CD4-positive, alpha-beta T cell treated with Interleukin-1 beta for 1 hour (primary cell): ENCODE results near the gene EXOC3L2.
"Not testable (repeated sequence)": the region's sequence is repeated elsewhere in the genome, so short reads cannot be mapped to it uniquely, and the experiment has no call there.

Source experiments
- DNase-seq, 2 donors: peaks; one replicate each; pipeline ENCODE4 v3.0.0-alpha.2; 2020 to 2022

Gene EXOC3L2

DNA sequence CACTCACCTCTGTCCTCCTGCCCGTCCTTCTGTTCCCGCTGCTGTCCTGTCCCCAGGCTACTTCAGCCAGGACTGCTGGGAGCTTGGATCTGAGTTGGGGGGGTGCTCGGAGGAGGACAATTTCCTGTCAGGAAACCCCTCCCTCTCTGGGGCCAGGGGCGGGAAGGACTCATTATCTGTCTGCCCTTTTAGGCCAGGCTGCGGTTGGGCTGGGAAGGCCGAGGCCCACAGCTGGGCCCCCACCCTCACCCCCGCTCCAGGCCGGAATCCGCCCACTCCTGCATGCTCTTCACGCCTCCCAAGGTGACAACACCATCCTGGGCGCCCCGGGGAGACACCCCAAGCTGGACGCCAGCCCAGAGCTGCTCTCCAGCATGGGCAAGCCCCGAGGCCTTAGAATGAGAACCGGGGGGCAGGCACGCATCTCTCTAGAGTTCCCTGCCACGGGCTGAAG lies at the start of gene EXOC3L2:
Gene EXOC3L2 (minus strand): TSS at position 74 of the 454 bp plus-strand sequence. CDS start 6,362 bp downstream, outside the sequence.
- no peak for DNase-seq

DNA sequence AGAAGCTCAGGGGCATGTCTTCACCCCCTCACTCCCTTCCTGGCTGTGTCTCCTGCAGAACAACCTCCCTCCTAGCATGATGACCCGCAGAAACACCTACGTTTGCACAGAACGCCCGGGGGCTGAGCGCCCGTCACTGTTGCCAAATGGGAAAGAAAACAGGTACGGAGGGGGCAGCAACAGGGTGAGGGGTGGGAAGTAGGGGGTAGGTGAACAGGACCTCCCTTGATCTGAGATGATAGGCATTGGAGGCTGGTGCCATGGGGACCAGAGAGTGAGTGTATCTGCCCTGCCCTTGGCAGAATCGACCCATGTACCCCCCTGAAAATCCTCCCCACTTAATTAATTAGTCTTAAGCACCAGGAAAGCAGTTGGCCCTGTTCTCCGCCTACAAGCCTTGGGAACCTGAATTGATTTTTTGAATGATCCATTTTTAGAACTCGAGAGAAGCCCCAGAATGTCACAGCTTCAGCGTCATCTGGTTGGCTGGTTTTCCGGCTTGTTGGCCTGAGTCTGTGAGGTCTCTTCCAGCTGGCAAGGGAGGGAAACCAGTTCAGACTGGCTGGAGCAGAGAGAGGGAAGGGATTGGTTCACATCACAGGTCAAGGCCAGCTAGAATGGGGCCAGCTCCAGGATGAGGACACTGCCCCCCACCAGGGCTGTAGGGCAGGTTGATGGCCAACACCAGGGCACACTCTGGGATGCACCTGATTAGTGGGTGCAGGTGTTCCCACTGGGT lies 49.3 kb upstream of the EXOC3L2 start:
- no peak for DNase-seq

DNA sequence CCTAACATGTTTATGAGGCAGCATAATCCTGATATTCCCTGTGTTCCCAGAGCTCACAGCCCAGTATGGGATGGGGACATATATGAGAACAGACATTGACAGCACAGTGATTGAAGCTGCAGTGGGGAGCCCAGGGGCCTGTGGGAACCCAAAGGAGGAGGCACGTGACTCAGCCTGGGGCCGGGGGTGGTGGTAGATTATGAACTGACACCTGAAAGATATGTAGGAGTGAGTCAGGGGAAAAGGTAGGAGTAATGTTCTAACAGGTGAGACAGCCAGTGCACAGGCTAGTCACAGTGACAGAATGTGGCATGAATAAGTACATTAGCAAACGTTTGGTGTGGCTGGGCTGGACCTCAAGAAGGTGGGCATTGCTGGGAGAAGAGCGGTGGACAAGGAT lies 48.5 kb upstream of the EXOC3L2 start:
- no peak for DNase-seq

DNA sequence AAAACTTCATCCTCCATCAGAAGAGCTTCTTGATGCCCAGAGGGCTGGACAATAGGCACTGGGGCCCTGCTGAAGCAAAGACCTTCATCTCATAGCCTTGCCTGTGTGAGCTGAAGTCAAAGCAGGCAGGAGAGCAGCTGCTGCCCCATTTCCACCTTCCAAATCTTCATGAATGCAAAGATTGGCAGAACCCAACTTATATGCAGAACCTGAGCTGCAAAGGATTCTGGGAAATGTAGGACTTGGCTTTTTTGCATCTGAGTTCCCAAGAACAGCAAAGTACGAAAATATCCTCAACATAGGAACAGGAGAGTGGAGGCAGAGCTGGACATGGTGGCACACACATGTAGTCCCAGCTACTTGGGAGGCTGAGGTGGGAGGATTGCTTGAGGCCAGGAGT lies 46.6 kb upstream of the EXOC3L2 start:
- DNase-seq, result no peak

DNA sequence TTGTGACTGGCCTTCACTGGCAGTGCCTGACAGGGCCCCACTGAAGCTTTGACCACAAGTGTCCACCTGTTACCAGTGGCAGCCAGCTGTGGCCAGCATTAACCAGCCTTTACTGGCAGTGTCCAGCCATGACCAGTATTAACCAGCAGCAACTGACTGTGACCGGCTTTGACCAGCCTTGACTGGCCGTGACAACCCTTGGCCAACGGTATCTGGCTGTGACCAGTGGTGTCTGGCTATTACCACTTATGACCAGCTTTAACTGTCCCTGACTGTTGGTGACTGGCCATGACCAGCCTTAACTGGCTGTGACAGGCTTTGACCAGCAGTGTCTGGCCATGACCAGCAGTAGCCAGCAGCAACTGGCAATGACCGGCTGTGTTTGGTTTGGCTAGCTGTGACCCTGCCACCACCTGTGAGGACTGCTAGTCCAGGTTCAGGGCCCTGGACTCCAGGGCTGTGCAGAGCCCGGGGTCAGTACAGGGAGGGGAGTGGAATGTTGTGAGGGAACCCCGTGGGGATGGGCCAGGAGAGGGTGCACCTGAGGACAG lies 45.2 kb upstream of the EXOC3L2 start:
- no peak for DNase-seq

DNA sequence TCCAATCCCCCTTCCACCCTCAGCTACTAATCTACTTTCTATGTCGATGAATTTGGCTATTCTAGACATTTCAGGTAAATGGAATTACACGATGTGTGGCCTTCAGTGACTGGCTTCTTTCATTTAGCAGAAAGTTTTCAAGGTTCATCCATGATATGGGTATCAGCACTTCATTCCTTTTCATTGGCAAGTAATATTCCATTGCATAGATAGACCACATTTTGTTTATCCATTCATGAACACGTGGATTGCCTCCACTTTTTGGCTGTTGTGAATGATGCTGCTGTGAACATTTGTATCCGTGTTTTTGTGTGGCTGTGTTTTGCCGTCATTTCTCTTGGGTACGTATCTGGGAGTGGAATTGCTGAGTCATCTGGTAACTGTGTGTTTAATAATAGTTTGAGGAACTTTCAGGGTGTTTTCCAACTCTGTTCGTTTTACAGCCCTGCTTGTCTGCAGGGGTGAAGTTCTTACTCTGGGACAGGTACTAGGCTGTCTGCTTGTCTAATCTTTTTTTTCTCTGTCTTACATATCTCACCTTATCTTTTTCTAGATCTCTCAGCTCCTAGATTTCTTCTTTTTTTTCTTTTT lies 38.3 kb upstream of the EXOC3L2 start:
- peak in 1 of 2 donors; percentile 9 for DNase-seq

DNA sequence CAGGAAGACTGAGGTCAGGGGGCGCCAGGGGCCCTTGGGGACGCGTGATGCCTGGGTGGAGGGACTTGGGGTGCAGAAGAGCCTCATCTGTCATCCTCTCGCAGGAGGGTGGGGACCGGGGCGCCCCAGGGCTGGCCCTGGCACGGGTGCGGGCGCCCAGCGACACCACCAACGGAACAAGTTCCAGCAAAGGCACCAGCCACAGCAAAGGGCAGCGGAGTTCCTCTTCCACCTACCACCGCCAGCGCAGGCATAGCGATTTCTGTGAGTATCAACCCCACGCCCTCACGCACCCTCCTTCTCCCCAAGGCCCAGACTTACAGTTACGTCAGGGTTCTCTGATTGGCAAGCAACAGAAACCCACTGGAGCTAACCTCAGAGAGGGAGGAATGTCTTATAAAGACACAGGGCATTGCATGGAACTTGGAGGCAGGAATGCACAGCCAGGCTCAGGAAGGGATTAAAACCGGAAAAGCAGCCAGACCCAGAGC lies 35.3 kb upstream of the EXOC3L2 start:
- DNase-seq, result no peak

DNA sequence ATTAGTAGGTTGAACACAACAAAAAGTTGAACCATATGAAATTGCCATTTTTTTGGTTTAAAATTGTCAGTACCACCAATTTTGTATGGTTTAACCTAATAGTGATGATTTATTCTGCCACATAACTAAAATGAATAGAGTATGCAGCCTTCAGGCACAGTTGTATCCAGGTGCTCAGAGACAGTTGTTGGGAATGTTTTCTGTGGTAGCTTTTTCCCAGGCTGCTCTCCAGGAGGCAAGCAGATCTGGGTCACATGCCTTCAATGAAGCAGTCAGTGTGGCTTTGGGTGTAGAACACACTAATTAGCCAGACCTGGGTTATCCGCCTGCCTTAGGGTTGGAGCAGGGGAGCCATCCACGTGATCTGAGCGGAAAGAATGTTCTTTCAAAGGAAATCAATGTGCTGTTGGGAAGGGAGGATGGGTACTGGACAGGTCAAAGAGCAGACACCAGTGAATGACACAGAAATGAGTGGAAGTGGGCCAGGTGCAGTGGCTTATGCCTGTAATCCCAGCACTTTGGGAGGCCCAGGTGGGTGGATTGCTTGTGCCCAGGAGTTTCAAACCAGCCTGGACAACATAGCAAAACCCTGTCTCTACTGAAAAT lies 34.5 kb upstream of the EXOC3L2 start:
- no peak for DNase-seq

DNA sequence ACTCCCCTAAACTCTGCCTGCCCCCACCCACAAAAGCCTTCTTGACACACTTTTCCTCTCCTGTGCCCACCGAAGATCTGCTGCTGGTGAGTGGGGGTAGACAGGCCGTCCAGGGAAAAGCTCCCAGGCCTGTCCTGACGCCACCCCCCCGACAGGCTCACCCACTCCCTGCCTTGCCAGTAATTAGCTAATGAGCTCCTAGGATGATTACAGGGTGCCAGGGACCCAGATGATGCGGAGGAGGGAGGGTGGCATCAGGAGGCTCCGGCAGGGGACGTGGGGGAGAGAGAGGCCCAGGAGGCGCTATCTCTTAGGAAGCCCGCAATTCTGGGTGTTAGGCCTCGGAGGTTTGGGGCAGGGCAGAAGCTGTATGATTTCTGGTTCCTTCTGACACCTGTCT lies 32.9 kb upstream of the EXOC3L2 start:
- no peak for DNase-seq

DNA sequence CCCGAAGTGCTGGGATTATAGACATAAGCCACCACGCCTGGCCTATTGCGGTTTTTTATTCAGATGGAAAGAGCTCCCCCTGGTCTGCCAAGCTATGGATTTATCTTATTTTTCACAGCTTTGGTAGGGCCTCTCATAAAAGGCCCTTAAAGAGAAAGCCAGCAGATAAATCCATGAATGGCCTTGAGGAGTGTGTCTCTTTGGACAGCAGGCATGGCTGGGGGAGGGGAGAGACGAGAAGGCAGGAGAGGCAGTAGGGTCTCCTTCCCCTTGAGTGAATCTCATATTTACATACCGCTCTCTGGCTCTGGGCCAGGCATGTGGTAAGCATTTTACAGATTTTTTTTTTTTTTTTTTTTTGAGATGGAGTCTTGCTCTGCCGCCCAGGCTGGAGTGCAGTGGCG lies 31.1 kb upstream of the EXOC3L2 start:
- no peak for DNase-seq

DNA sequence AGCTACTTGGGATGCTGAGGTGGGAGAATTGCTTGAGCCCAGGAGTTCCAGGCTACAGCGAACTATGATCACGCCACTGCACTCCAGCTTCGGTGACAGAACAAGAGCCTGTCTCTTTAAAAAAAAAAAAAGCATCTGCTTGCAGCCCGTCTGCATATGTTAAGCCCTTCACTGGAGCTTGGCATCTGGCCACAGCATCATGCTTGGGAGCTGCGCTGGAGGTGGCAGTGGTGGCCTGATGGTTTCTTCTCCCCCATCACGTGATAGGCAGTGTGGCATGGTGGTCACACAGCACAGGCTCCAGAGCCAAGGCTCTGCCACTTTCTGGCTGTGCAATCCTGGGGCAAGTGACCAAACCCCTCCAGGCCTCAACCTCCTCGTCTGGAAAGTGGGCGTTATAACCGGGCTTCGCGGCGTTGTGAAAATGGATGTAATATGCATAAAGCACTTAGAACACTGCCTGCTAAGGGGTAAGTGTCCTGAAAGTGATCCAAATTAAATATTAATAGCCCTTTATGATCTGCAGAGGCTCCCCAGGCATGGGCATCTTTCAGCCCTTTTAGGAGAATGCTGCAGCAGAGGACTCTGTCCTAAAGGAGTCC lies 30.3 kb upstream of the EXOC3L2 start:
- DNase-seq, result no peak

DNA sequence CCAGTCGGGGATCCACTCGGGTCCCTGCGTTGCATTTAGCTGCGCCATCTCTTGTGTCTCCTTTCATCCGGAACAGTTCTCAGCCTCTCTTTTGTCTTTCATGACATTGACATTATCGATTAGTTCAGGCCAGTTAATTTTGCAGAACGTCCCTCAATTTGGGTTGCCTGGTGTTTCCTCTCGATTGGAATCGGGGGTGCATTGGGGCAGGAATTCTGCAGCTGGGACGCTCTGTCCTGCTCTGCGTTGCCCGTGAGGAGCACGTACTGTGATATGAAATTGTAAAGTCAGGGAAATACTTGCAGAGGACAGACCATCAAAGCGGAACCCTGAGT lies 28.3 kb upstream of the EXOC3L2 start:
- no peak for DNase-seq

DNA sequence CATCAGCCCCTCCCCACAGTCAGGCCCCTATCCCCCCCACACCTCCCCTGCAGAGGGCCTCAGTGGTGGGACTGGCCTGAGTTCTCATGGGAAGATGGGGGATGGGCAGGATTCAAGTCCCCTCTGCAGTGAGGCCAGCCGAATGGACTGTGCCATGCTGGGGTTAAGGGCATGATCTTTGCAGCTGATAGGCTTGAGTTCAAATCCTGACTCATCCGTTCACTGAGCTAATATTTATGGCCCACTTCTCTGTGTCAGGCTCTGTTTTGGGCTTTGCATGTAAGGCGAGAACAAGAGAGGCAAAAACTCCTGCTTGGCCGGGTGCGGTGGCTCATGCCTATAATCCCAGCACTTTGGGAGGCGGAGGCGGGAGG lies 26.5 kb upstream of the EXOC3L2 start:
- DNase-seq, result no peak

DNA sequence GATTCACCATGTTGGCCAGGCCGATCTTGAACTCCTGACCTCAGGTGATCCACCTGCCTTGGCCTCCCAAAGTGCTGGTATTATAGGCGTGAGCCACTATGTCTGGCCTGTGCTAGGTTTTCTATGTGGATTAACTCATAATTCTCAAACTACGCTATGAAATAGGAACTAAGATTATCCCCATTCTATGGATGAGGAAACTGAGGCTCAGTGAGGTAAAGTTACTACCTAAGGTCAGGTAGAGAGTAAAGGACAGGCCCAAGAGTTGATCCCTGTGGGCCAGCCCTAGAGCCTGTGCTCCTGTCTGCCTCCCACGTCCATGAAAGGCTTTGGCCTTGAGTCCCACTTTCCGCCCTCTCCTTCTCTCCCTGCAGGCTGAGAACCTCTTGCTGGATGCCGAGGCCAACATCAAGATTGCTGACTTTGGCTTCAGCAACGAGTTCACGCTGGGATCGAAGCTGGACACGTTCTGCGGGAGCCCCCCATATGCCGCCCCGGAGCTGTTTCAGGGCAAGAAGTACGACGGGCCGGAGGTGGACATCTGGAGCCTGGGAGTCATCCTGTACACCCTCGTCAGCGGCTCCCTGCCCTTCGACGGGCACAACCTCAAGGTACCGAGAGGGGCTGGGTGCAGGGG lies 26.0 kb upstream of the EXOC3L2 start:
- no peak for DNase-seq

DNA sequence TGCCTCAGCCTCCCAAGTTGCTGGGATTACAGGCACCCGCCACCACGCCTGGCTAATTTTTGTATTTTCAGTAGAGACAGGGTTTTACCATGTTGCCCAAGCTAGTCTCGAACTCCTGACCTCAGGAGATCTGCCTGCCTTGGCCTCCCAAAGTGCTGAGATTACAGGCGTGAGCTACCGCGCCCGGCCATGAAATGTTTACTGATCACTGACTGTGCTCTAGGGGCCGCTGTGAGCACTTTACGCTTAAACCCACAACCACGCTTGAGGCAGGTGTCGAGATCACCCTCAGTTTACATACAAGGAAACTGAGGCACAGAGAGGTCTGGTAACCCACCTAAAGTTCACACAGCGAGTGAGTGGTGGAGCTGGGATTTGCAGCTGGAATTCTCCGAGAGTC lies 24.7 kb upstream of the EXOC3L2 start:
- not testable (repeated sequence) for DNase-seq

DNA sequence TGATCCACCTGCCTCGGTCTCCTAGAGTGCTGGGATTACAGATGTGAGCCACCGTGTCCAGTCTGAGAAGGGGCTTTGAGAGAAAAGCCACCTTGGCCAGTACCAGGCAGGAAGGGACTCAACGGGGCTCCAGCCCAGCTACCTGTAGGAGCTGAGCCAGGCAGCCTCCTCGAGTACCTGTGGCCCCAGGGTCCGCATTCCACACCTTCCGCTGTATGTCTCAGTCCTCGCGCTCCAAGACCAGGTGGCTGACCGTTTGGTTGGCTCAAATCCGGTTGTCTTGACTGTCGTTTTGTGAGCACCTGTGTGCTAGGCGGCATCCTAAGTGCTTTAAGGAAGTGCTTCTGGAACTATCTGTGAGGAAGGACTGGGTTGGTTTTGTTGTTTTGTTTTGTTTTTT lies 22.1 kb upstream of the EXOC3L2 start:
- DNase-seq, result no peak

DNA sequence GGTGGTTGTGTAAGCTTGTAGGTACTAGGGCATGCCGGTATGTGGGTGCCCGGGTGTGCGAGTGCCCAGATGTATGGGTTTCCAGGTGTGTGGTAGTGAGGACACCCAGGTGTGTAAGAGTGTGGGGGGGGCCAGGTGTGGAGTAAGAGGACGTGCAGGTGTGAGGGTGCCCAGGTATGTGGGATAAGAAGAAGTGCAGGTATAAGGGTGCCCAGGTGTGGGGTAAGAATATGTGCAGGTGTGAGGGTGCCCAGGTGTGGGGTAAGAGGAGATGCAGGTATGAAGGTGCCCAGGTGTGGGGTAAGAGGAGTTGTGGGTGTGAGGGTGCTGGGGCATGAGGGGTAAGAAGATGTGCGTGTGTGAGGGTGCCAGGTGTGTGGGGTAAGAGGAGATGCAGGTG lies 20.2 kb upstream of the EXOC3L2 start:
- DNase-seq, result no peak

DNA sequence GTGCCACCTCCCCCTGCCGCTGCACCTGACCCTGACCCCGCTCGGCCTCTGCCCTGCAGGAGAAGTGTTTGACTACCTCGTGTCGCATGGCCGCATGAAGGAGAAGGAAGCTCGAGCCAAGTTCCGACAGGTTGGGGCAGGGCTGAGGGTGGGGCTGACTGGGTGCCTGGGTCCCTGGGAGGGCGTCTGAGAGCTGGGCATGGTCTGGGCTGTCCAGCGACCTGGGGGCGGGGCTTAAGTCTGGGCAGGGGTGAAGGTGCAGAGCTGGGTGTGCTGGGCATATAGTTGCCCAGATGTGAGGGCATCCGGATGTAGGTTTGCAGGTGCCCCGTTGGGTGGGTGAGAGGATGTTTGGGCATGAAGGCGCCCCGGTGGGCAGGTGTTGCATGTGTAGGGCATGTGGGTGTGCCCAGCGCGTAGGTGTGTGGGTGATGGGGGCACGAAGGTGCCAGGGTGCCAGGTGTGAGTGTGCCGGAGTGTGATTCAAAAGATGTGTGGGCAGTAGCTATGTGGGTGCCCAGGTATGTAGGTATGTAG lies 19.6 kb upstream of the EXOC3L2 start:
- DNase-seq, result no peak

DNA sequence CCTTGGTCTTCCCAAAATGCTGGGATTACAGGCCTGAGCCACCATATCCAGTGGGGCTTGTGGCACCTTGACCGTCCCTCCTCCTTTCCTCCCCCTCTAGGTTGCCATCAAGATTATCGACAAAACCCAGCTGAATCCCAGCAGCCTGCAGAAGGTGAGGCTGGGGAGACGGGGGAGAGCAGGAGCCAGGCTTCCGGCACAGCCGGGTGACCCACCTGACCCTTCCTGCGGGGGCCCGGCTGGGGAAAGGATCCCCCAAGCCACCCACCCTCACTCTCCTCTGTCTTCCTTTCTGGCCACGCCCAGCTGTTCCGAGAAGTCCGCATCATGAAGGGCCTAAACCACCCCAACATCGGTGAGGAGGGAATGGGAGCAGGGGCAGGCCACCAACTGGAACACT lies 17.8 kb upstream of the EXOC3L2 start:
- no peak for DNase-seq

DNA sequence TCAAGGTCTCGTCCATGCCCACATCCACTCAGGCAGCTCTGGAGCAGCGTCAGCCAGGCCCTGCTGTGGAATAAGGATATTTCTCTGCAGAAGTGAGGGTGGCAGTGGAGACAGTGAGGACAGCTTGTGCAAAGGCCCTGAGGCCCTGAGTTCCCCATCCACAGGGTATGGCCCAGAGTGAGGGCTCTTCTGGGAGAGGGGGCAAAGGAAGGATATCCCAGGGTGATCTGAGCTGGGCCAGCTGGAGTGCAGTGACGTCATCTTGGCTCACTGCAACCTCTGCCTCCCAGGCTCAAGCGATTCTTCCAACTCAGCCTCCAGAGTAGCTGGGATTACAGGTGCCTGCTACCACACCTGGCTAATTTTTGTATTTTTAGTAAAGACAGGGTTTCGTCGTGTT lies 17.4 kb upstream of the EXOC3L2 start:
- DNase-seq, result no peak

DNA sequence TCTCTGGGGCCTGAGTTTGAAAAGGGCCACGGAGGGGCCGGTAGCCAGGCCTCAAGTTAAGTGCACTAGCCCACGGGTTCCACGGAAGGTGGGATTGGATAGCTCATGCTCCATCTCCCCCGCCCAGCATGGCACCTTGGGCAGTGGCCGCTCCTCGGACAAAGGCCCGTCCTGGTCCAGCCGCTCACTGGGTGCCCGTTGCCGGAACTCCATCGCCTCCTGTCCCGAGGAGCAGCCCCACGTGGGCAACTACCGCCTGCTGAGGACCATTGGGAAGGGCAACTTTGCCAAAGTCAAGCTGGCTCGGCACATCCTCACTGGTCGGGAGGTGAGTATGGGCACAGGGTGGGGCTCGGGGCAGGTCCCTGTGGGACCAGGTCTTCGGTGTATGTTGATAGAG lies 13.7 kb upstream of the EXOC3L2 start:
- DNase-seq, result no peak

DNA sequence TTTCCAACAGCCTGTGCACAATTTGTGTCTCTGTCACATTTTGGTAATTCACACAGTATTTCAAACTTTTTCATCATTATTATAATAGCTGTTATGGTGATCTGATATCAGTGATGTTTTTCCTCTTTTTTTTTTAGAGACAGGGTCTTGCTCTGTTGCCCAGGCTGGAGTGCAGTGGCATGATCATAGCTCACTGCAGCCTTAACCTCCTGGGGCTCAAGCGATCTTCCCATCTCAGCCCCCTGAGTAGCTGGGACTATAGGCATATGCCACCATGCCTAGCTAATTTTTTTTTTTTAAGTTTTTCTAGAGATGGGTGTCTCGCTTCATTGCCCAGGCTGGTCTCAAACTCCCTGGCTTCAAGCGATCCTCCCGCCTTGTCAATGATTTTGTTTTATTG lies 11.6 kb upstream of the EXOC3L2 start:
- no peak for DNase-seq

DNA sequence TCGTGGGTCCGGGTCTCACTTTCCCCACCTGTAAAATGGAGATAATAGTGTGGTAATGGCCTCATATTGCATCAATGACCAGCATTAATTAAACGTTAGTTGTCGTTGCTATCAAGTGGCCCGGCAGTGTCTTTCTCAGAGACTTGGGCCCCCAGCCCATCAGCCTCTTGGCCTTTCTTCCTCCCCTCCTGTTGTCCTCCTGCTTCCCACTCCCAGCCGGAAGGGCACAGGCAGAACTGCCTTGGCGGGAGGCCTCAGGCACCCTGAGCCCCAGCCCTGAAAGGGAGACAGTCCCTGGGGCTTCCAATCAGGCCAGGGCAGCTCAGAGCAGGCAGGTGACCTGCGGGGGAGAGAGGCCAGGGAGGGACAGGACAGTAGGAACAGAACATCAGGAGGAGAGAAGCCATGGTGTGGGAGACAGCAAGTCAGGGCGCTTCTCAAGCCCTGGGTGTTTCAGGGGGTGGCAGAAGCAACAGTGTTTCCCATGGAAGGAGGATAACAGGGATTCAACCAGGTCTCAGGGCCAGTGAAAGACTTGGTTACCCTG lies 10.5 kb upstream of the EXOC3L2 start:
- DNase-seq, result no peak
